ENCODE results near the gene CSNK1G3. TPM values are rescaled to one million over a fixed set of nuclear protein-coding genes. Genes with fewer than 3 reads are reported as not detected.

The CSNK1G3 gene
- total RNA-seq, 4 donors from 2014 or later, result 14.6 to 23.2 (median 21.5) TPM

- Histone ChIP-seq H3K27me3 (no peaks in the 10 kb centered on the region), H3K4me1 (no peaks in the 10 kb centered on the region), H3K4me3 (no peak overlapping the region), H3K36me3 (no peaks in the 10 kb centered on the region), H3K27ac (no peak overlapping the region), H3K9me3 (no peaks in the 10 kb centered on the region)
- TF ChIP-seq, protein P1, sequence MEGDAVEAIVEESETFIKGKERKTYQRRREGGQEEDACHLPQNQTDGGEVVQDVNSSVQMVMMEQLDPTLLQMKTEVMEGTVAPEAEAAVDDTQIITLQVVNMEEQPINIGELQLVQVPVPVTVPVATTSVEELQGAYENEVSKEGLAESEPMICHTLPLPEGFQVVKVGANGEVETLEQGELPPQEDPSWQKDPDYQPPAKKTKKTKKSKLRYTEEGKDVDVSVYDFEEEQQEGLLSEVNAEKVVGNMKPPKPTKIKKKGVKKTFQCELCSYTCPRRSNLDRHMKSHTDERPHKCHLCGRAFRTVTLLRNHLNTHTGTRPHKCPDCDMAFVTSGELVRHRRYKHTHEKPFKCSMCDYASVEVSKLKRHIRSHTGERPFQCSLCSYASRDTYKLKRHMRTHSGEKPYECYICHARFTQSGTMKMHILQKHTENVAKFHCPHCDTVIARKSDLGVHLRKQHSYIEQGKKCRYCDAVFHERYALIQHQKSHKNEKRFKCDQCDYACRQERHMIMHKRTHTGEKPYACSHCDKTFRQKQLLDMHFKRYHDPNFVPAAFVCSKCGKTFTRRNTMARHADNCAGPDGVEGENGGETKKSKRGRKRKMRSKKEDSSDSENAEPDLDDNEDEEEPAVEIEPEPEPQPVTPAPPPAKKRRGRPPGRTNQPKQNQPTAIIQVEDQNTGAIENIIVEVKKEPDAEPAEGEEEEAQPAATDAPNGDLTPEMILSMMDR (IDR thresholded peaks at IDR 0.05 in 4 of 5, conservative IDR thresholded peaks at IDR 0.05 in 1 of 5), result no peak
- TF ChIP-seq POLR2A (IDR thresholded peaks at IDR 0.05), result no peak
- in situ Hi-C loops (cut with MboI; ENCODE audit: low sequenced_read_pairs in 4 of 4) (no loop called here), intact Hi-C loops (cut with DNase I; ENCODE audit: low total_unique reads) (no loop called here)
- ATAC-seq, result no peak
- no peak for DNase-seq
These were observed 127.3 kb downstream of the CSNK1G3 start for GRCh38 chr5:123639244-123639643.

- Histone ChIP-seq H3K4me1 (no peaks in the 10 kb centered on the region), H3K4me3 (no peak overlapping the region), H3K36me3 (no peaks in the 10 kb centered on the region), H3K27ac (no peak overlapping the region), H3K27me3 (no peaks in the 10 kb centered on the region), H3K9me3 (no peaks in the 10 kb centered on the region)
- TF ChIP-seq, protein P1 (IDR thresholded peaks at IDR 0.05 in 4 of 5, conservative IDR thresholded peaks at IDR 0.05 in 1 of 5), result no peak
- no peak for TF ChIP-seq POLR2A (IDR thresholded peaks at IDR 0.05)
- in situ Hi-C loops (cut with MboI; ENCODE audit: low sequenced_read_pairs in 4 of 4), result no loop called here
- intact Hi-C loops (cut with DNase I; ENCODE audit: low total_unique reads), result no loop called here
- DNase-seq, result no peak
- no peak for ATAC-seq
These were observed 133.1 kb downstream of the CSNK1G3 start for GRCh38 chr5:123645024-123645603.

DNA sequence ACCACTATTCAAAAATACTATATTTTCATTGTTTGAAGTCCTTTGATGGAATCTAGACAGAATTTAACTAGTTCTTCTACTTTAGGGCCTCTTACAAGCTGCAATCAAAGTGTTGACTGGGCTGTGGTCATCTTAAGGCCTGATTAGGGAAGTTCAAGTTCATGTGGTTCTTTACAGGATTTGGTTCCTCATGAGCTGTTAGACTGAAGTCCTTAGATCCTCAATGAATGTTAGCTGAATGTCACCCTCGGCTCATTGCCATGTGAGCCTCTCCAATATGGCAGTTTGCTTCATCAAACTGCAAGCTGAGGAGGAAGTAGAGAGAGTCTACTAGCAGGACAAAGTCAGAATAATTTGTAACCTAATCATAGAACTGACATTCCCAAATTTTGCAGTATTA is 135.1 kb downstream of the CSNK1G3 start:
- intact Hi-C loops (cut with DNase I; ENCODE audit: low total_unique reads) (no loop called here), in situ Hi-C loops (cut with MboI; ENCODE audit: low sequenced_read_pairs in 4 of 4) (no loop called here)
- H3K36me3 ChIP-seq, result no peaks in the 10 kb centered on the region
- H3K27ac ChIP-seq, result no peak overlapping the region
- no peaks in the 10 kb centered on the region for H3K27me3 ChIP-seq
- no peak for TF ChIP-seq POLR2A (IDR thresholded peaks at IDR 0.05)
- TF ChIP-seq, protein P1 (IDR thresholded peaks at IDR 0.05 in 4 of 5, conservative IDR thresholded peaks at IDR 0.05 in 1 of 5), result no peak
- no peak overlapping the region for H3K4me3 ChIP-seq
- H3K4me1 ChIP-seq, result no peaks in the 10 kb centered on the region
- ATAC-seq (no peak), DNase-seq (no peak)
- H3K9me3 ChIP-seq, result no peaks in the 10 kb centered on the region

GRCh38 chr5:123651234-123651633 is 139.3 kb downstream of the CSNK1G3 start:
- Histone ChIP-seq H3K27me3 (no peaks in the 10 kb centered on the region), H3K27ac (no peak overlapping the region), H3K4me3 (no peak overlapping the region), H3K9me3 (no peaks in the 10 kb centered on the region), H3K36me3 (no peaks in the 10 kb centered on the region), H3K4me1 (no peaks in the 10 kb centered on the region)
- ATAC-seq, result no peak
- in situ Hi-C loops (cut with MboI; ENCODE audit: low sequenced_read_pairs in 4 of 4) (no loop called here), intact Hi-C loops (cut with DNase I; ENCODE audit: low total_unique reads) (no loop called here)
- no peak for TF ChIP-seq POLR2A (IDR thresholded peaks at IDR 0.05)
- no peak for DNase-seq

GRCh38 chr5:123659011-123659410 is 147.0 kb downstream of the CSNK1G3 start:
- in situ Hi-C loops (cut with MboI; ENCODE audit: low sequenced_read_pairs in 4 of 4) (no loop called here), intact Hi-C loops (cut with DNase I; ENCODE audit: low total_unique reads) (no loop called here)
- TF ChIP-seq, protein P1 (IDR thresholded peaks at IDR 0.05 in 4 of 5, conservative IDR thresholded peaks at IDR 0.05 in 1 of 5), result no peak
- no peak for TF ChIP-seq POLR2A (IDR thresholded peaks at IDR 0.05)
- Histone ChIP-seq H3K36me3 (no peaks in the 10 kb centered on the region), H3K9me3 (no peaks in the 10 kb centered on the region), H3K4me1 (no peaks in the 10 kb centered on the region), H3K4me3 (no peak overlapping the region), H3K27me3 (no peaks in the 10 kb centered on the region), H3K27ac (no peak overlapping the region)
- DNase-seq (no peak), ATAC-seq (no peak)

Measured in gastrocnemius medialis (tissue), 4 donors.